Heart left ventricle (tissue), 16 donors: ENCODE data around the gene RBM38. TPM values are rescaled to one million over a fixed set of nuclear protein-coding genes. Genes with fewer than 3 reads are reported as not detected.

Experiments used
- ATAC-seq, 4 donors: fragments of 200-7000 bp; cut with Tn5 transposase; one replicate each; pipeline ENCODE4 v1.9.1; 2020 to 2022; ENCODE audit warnings: moderate library complexity in 4 of 4, mild to moderate bottlenecking in 3 of 4, moderate number of reproducible peaks in 1 of 4
- DNase-seq, 5 donors: peaks; one replicate each; pipeline ENCODE4 v3.0.0-alpha.2; 2020
- H3K27ac ChIP-seq, 12 donors: fragments of 200-600 bp; sonication (generic) in 4 of 12; one replicate each; pipeline versions ENCODE4 v1.5.0 to v1.8.0; 2016 to 2022; ENCODE audit warnings: mild to moderate bottlenecking in 2 of 12
- H3K27me3 ChIP-seq, 9 donors: fragments of 200-600 bp; sonication (generic) in 2 of 9; one replicate each; pipeline versions ENCODE4 v1.5.1 to v1.8.0; 2016 to 2022; ENCODE audit warnings: mild to moderate bottlenecking in 3 of 9
- H3K36me3 ChIP-seq, 9 donors: fragments of 200-600 bp; sonication (generic) in 2 of 9; one replicate each; pipeline versions ENCODE4 v1.5.0 to v1.8.0; 2018 to 2022; ENCODE audit warnings: mild to moderate bottlenecking in 2 of 9
- H3K4me1 ChIP-seq, 12 donors: fragments of 200-600 bp; sonication (generic) in 4 of 12; one replicate each; pipeline versions ENCODE4 v1.5.0 to v1.8.0; 2016 to 2022; ENCODE audit warnings: mild to moderate bottlenecking in 3 of 12
- H3K4me3 ChIP-seq, 12 donors: fragments of 200-600 bp; sonication (generic) in 4 of 12; one replicate each; pipeline versions ENCODE4 v1.5.0 to v1.8.0; 2017 to 2022; ENCODE audit warnings: mild to moderate bottlenecking in 9 of 12, moderate library complexity in 4 of 12
- H3K9me3 ChIP-seq, 12 donors: fragments of 200-600 bp; sonication (generic) in 4 of 12; one replicate each; pipeline versions ENCODE4 v1.5.0 to v1.8.0; 2016 to 2022; ENCODE audit warnings: mild to moderate bottlenecking in 1 of 12
- POLR2A ChIP-seq, 2 donors: fragments of 450-650 bp; IDR thresholded peaks; one replicate each; pipeline ENCODE4 v1.6.1; 2017; ENCODE audit warnings: antibody characterized with exemption in 2 of 2, mild to moderate bottlenecking in 2 of 2, moderate library complexity in 2 of 2
- WGBS, 4 donors: extraction: QIAGEN DNeasy Blood & Tissue Kit in 2 of 4; methylation state at CpG; one replicate each; pipeline versions ENCODE4 v1.1.5 to v1.1.7; 2013 to 2018; 5-methylcytosine and 5-hydroxymethylcytosine counted together
- intact Hi-C, 10 donors: fragments of 100-400 bp; cut with DNase I; formaldehyde crosslinking; loops; one replicate each; pipeline versions ENCODE4 v1.11.1 to v1.14.2; 2022
- polyA plus RNA-seq, 2 donors: library from polyadenylated mRNA; stranded (reverse); fragments of 200-250 nt; gene quantifications; one replicate each; pipeline ENCODE4 v1.2.3, GENCODE V29; 2013
- total RNA-seq, 9 donors: library from RNA; depleted of rRNA in 2 of 9; stranded (reverse); fragments of >200 nt in 2 of 9; fragmentation: NEBNext Ultra II Directional in 3 of 9; extraction: Animal tissue kit (Norgen Biotek cat#: 25700) in 3 of 9; gene quantifications; one replicate each; pipeline versions ENCODE4 v1.1.0 to v1.2.4, GENCODE V29; 2016 to 2023
- TF ChIP-seq, protein P1 (sequence below), 12 donors: fragments of 200-600 bp; sonication (generic) in 4 of 12; IDR thresholded peaks; one replicate each; pipeline versions ENCODE4 v1.5.0 to v1.8.0; 2018 to 2022; ENCODE audit warnings: antibody characterized with exemption in 12 of 12, mild to moderate bottlenecking in 5 of 12
- donor health status: ischemic (EF 13 %, LVEDD 7.1; RV severe dilation, severe dysfunction).
- donor health status: healthy with polysubstance abuse.
- donor health status: DM: no; HTN: yes; CAD: no.
- donor health status: DM: no; HTN: no; CAD: no.
- donor health status: ischemic (EF 25% LVEDD 6.9; RV normal size, moderate dysfunction).
- donor health status: ischemic (EF 25% LVEDD 5.7; RV mildly dilated, moderate dysfunction).
- donor health status: healthy.
- donor health status: DM: yes; HTN: yes; CAD: no.
- donor health status: ischemic (EF 35%, LVEDD 5.7; RV mildly dilated, moderate dysfunction).
- donor health status: nonischemic (EF 11% LVEDD 7.7; RV severe dilation, severe dysfunction).
- donor health status: DM: yes; HTN: yes; CAD: no.
- donor health status: PGD.
- donor health status: ischemic (EF 29% LVEDD 5.4; RV normal size, mild dysfunction).
- donor health status: nonischemic (EF 23%, LVEDD 6.1; RV moderate dilation, normal function).

RBM38 gene
- total and polyA plus RNA-seq, 11 donors, result 45.6 to 112 (median 68.5) TPM

DNA sequence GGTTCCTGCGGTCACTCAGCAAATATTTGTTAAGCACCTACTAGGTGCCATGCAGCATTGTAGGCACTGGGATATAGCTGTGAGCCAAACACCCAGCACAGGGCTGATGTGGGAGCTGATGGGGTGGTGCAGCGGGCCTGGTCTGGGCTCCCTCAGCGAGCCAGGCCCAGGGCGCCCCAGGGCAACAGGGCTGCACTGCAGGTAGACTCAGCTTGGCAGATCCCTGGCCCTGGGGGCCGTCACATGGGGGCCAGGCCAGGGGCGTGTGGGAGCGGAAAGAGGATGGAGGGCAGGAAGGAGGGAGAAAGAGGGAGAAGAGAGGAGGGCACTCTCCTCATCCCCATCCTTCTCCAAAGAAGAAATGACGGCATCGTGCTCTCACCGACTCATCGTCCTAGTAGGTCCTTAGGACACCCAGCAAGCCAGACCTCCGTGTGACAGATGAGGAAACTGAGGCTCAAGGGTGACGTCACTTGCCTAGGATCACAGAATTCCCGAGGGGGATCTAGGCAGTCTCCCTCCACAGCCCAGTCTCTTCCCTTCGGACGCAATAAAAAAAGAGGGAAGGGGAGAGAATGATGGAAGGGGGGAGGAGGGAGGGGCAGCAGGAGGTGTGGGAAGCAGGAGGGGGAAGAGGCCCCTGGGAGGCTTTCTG, 53.3 kb downstream of the RBM38 start:
- Histone ChIP-seq H3K4me1 (peaks cover 0 to 46% (median 24%) of the 10 kb centered on the region in 12 donors), H3K36me3 (no peaks in the 10 kb centered on the region), H3K27me3 (no peaks in the 10 kb centered on the region), H3K27ac (peak overlapping the region in 5 of 12 donors; percentile 55 to 94 (median 72)), H3K9me3 (peaks cover 0 to 13% (median 0%) of the 10 kb centered on the region in 12 donors), H3K4me3 (no peak overlapping the region)
- intact Hi-C loops, result loop anchor here in 4 of 10 donors (2.0 to 5.0 kb wide), 3 partner anchors 18 to 52 kb away; partner anchors contain the start of gene RBM38 (in 2 of the 4)
- DNase-seq (no peak), ATAC-seq (no peak)
- WGBS, 4 donors, result 72 to 80% (median 75%) methylated on average over 16 of the region's 16 CpGs
- TF ChIP-seq POLR2A (IDR thresholded peaks at IDR 0.05), result no peak
- TF ChIP-seq, protein P1, sequence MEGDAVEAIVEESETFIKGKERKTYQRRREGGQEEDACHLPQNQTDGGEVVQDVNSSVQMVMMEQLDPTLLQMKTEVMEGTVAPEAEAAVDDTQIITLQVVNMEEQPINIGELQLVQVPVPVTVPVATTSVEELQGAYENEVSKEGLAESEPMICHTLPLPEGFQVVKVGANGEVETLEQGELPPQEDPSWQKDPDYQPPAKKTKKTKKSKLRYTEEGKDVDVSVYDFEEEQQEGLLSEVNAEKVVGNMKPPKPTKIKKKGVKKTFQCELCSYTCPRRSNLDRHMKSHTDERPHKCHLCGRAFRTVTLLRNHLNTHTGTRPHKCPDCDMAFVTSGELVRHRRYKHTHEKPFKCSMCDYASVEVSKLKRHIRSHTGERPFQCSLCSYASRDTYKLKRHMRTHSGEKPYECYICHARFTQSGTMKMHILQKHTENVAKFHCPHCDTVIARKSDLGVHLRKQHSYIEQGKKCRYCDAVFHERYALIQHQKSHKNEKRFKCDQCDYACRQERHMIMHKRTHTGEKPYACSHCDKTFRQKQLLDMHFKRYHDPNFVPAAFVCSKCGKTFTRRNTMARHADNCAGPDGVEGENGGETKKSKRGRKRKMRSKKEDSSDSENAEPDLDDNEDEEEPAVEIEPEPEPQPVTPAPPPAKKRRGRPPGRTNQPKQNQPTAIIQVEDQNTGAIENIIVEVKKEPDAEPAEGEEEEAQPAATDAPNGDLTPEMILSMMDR (IDR thresholded peaks at IDR 0.05), result no peak

DNA sequence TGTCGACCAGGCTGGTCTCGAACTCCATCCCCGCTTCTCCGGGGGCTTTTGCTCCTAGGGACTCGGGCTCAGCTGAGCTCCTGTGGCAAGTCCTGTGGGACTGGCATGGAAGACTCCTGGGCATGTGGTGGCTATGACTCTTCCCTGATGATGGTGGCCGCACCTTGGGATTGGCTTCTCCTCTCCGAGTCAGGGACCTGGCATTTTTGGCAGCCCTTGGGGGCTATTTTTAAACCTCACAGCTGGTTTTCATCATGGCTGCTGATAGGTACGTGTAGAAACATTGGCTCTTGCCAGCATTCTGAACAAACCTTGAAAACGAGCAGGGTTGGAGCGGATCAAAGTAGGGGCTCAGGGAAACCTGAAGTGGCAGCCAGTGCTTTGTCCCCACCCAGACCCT, 54.1 kb downstream of the RBM38 start:
- TF ChIP-seq, protein P1 (IDR thresholded peaks at IDR 0.05), result no peak
- no peak for TF ChIP-seq POLR2A (IDR thresholded peaks at IDR 0.05)
- 38 to 41% (median 40%) methylated on average over 9 to 10 of the region's 10 CpGs for WGBS, 4 donors
- H3K27me3 ChIP-seq, result no peaks in the 10 kb centered on the region
- H3K4me1 ChIP-seq, result peaks cover 0 to 48% (median 23%) of the 10 kb centered on the region in 12 donors
- intact Hi-C loops, result loop anchor here in 1 of 10 donors (2.0 kb wide), 1 partner anchor 18 kb away; no protein-coding TSS in a partner anchor
- ATAC-seq (peak; percentile 34 to 62 (median 44)), DNase-seq (peak in 4 of 5 donors; percentile 77 to 92 (median 82))
- H3K36me3 ChIP-seq, result no peaks in the 10 kb centered on the region
- no peak overlapping the region for H3K4me3 ChIP-seq
- H3K9me3 ChIP-seq, result peaks cover 0 to 13% (median 0%) of the 10 kb centered on the region in 12 donors
- H3K27ac ChIP-seq, result peak overlapping the region in 10 of 12 donors; percentile 29 to 94 (median 66)

DNA sequence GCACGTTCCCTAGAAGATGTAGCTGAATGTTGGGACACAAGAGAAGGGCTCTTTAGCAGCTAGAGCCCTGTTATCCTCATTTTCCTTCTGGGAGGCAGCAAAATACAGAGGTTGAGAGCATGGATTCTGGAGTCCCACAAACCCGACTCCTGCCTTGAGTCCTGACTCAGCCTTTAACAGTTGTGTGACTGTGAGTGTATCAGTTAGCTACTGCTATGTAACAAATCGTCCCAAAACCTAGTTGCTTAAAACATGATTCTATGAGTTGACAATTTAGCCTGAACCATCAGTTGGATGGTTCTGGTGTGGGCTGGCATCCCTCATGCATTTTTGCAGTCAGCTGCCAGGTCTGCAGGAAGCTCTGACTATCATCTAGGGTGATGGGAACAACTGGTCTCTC, 54.6 kb downstream of the RBM38 start:
- no peak for ATAC-seq
- intact Hi-C loops, result loop anchor here in 1 of 10 donors (2.0 kb wide), 1 partner anchor 17 kb away; no protein-coding TSS in a partner anchor
- TF ChIP-seq, protein P1 (IDR thresholded peaks at IDR 0.05), result no peak
- TF ChIP-seq POLR2A (IDR thresholded peaks at IDR 0.05), result no peak
- H3K9me3 ChIP-seq, result peaks cover 0 to 13% (median 0%) of the 10 kb centered on the region in 12 donors
- H3K27ac ChIP-seq, result peak overlapping the region in 10 of 12 donors; percentile 29 to 94 (median 59)
- no peaks in the 10 kb centered on the region for H3K36me3 ChIP-seq
- WGBS, 4 donors, result 66 to 67% (median 66%) methylated on average over 3 of the region's 3 CpGs
- no peaks in the 10 kb centered on the region for H3K27me3 ChIP-seq
- no peak overlapping the region for H3K4me3 ChIP-seq
- no peak for DNase-seq
- H3K4me1 ChIP-seq, result peaks cover 0 to 48% (median 23%) of the 10 kb centered on the region in 12 donors

DNA sequence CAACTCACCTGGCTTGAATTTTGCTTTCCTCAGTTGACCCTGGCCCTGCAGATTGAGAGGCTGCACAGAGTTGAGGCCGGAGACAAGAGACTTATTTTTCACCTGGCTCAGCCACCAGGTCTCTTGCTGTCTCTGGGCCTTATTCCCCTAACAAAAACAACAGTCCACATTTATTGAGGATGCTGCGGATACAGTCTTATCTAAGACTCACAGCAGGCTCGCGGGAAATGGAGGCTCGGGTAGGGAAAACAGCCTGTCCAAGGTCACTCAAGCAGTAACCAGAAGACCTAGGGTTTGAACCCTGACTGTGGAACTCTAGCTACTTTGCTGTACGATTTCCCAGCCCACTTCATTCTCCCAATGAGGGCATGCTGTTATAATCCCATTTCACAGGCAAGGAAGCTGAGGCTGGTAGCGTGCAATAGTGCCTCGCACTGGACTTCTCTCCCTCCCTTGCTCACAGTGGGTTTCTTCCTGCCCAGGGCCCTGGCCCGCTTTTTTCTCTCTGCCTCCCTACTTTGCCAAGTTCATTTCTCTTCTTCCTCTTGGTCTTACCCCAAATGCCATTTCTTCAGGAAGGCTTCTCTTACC, 57.7 kb downstream of the RBM38 start:
- no peak overlapping the region for H3K4me3 ChIP-seq
- intact Hi-C loops, result no loop called here
- H3K27ac ChIP-seq, result no peak overlapping the region
- H3K9me3 ChIP-seq, result peaks cover 0 to 13% (median 0%) of the 10 kb centered on the region in 12 donors
- H3K36me3 ChIP-seq, result no peaks in the 10 kb centered on the region
- ATAC-seq (no peak), DNase-seq (no peak)
- WGBS, 4 donors, result 87 to 91% (median 87%) methylated on average over 9 of the region's 9 CpGs
- TF ChIP-seq, protein P1 (IDR thresholded peaks at IDR 0.05), result no peak
- TF ChIP-seq POLR2A (IDR thresholded peaks at IDR 0.05), result no peak
- H3K4me1 ChIP-seq, result peaks cover 0 to 47% (median 22%) of the 10 kb centered on the region in 12 donors
- H3K27me3 ChIP-seq, result no peaks in the 10 kb centered on the region
